ENCODE results near the gene SLC10A3.
"Not testable (repeated sequence)": the region's sequence is repeated elsewhere in the genome, so short reads cannot be mapped to it uniquely, and the experiment has no call there.

Gene SLC10A3

GRCh38 chrX:154508384-154508745 lies 17.9 kb upstream of the SLC10A3 start:
- no peak for DNase-seq

GRCh38 chrX:154507673-154508383 lies 17.4 kb upstream of the SLC10A3 start:
- no peak for DNase-seq

DNA sequence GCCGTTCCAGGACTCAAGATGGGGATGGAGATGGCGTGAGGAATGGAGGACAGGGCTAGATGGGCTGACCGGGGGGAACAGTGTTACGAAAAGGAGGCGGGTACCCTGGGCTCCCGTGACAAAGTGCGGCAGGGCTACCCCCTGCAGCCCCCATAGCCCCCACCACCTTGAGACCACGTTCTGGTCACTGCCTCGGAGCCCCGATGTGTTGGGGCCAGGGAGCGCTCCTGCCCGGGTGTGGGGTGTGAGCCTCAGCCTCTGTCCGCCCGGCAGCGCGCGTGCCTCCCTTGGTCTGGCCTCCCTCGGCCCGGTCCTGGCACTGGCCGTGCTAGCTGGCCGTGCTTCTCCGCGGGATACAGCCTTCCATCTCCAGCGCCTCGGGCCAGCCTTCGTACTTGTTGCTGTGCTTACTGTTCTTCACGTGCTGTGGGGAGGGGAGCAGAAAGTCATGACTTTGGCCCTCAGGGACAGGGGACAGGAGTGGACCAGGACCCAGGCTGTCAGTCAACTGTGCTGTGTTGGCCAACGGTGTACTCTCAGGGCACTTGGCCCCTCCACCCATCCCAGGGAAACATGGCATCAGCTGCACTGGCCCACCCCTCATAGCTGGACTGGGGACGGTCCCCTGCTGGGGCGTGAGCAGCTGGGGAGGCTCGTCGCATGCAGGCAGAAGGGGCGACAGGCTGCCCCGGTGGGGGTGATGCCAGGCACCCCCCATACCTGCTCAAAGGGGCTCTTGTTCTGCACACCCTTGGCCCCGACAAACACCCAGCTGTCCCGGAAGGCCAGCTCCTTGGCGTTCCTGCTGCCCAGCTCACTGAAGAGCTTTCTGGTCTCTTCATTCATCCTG lies 16.3 kb upstream of the SLC10A3 start:
- no peak for DNase-seq

GRCh38 chrX:154505734-154506133 lies 15.3 kb upstream of the SLC10A3 start:
- DNase-seq, result no peak

GRCh38 chrX:154502989-154503388 lies 12.6 kb upstream of the SLC10A3 start:
- no peak for DNase-seq

DNA sequence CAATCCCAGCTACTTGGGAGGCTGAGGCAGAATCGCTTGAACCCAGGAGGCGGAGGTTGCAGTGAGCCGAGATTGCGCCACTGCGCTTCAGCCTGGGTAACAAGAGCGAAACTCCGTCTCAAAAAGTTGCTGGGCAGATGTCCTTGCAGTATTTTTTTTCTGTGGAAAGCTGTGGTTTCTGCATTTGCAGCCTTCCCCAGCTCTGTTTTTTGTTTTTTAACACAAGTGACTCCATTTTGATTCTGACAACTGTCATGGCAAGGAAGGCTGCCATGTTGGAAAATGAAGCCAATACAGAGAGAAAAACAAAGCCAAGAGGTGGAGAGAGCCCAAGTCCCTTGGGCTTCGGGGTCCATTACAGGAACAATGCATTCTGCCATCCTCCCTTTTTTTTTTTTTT lies 11.7 kb upstream of the SLC10A3 start:
- no peak for DNase-seq

GRCh38 chrX:154501423-154501822 lies 11.0 kb upstream of the SLC10A3 start:
- DNase-seq, result not testable (repeated sequence)

- not testable (repeated sequence) for DNase-seq
These were observed 6.2 kb upstream of the SLC10A3 start for GRCh38 chrX:154496591-154497137.

GRCh38 chrX:154495472-154495922 lies 5.1 kb upstream of the SLC10A3 start:
- DNase-seq, result no peak

GRCh38 chrX:154494715-154495114 lies 4.3 kb upstream of the SLC10A3 start:
- no peak for DNase-seq

GRCh38 chrX:154490021-154490413 lies 412 bp downstream of the SLC10A3 start:
- DNase-seq, result peak in 1 of 2 donors; percentile 40

DNA sequence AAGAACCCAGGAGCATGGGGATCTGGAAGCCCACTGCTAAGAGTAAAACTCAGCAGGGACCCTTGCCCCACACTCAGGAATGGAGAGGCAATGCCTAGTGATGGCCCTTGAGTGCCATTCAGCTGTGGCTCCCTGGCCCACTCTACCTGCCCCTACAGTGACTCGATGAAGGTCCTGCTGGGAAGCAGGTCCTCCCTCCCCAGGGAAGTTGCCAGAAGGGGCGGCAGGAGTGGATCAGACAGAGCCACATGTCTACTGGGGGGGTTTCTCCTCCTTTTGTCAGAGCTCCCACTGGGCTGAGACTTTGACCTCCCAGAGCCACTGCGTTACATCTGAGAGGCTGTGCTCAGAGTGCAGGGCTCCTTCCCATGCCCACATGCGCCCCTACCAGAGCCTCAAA lies 1.2 kb downstream of the SLC10A3 start:
- DNase-seq, result no peak

DNA sequence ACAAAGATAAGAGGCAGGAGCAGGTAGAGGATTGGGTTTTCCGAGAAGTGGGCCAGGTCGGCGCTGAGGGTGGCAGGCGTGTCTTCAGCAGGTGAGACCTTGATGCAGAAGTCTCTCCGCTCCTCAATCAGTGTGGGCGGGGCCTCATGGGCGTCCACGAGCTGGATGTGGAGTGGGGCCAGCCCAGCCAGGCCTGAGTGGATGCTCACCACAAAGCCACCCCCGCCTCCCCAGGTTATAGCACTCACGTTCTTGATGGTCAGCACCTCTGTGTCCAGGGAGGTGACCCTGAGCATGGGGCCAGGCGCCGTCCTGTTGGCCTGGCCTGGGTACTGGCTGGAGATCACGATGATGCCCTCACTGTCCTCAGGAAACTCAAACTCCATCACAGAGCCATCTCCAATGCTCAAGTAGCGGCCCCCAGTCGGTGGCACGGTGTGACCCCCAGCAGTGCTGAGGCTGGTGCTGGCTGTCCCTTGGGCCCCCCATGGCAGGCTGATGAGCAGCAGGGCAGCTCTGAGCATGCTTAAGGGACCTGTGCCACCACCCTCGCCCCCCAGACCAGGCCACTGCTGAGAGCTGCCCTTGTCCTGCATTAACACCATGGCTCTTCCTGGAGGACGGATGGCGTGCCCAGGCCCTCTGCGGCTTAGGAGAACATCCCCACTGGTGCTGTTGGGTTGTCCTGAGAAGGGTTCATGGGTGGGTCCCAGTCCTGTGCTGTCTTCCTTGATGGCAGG lies 1.9 kb downstream of the SLC10A3 start:
- no peak for DNase-seq

GRCh38 chrX:154487518-154488290 lies 2.7 kb downstream of the SLC10A3 start:
- DNase-seq, result no peak

GRCh38 chrX:154486396-154487207 lies 3.8 kb downstream of the SLC10A3 start, which contains the start of gene UBL4A:
TSS of gene UBL4A (minus strand) at chrX:154486615. CDS start at chrX:154486584, 31 bp downstream.
- peak; percentile 57 to 72 for DNase-seq

- peak; percentile 27 to 36 for DNase-seq
These were observed 4.4 kb downstream of the SLC10A3 start for GRCh38 chrX:154486052-154486395.

DNA sequence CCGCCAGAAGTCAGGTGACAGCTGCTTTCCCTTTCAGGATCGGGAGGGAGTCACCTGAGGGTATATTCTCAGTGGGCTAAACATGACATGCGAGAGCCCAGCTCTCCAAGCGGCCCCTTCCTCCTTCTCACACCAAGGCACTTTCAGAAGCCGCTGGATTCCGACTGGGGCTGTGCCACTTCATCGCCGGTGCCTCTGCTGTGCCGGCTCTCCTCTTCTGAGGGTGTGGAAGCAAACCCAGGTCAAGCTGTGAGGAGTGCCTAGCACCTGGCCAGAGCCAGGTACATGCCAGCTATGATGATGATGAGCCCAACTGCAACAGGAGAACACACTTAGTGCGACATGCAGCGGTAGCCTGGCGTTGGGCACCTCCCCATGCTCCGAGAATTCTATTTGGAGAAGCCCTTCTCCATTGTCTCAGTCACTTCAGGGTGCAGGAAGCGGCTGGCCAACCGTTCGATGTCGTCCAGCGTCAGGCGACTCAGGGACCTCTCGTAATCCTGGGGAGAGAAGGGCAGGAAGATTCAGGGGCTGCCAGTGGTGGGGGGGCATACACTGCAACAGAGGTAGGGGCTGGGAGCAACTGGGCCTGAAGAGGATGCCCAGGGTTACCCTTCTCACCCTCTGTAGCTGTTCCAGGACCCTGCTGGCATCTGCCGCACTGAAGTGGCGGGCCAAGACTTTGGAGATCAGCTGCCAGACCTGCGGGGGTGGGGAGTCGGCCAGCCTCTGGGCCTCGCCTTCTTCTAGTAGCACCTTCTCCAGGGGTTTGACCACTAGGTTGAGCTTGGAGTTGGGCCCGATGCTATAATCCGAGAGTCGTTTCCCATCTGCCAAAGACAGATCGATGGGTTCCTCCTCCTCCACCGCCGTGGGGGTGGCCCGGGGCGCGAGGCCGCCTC lies 5.0 kb downstream of the SLC10A3 start:
- DNase-seq, result no peak

DNA sequence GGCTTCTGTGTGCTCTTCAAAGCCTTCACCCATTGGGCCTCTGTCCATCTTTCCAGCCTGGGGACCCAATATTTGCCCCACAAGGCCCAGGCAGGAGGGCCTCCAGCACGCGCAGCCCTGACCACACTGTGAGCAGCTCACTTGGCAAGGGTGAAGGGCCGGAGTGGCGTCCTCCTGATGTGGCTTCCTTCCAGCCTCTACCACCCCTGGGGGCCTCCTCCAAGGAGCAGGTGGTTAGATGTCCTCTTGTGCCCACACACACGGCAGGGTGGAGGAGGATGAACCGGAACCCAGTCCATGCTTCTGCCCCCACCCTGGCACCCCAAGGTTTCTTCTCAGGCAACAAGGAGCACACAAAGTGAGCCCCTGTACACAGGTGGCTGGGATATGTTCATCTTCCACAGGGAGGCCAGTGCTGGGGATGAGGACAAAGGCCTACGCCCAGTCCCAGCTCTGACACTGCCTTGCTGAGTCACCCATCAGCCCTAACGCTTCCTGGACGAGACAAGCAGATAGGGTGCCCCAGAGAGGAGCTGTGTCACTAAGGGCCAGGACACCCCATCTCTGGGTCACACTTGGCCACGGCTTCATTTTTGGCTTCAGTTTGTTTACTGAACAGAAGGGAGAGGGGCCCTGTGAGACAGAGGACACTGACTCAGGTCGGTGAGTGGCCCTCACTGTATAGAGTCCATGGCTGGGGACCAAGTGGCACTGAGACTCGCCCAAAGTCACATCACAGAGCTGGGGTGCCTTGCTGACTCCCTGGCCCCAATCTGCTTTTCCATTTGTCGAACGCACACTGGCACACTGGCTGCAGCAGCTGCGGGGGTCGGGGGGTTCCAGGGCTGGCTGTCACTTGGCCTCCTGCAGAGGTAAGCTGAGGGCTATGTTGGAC lies 5.9 kb downstream of the SLC10A3 start:
- DNase-seq, result no peak

GRCh38 chrX:154483325-154483724 lies 7.1 kb downstream of the SLC10A3 start:
- DNase-seq, result no peak
